ENCODE results near the gene DTX1.

Gene DTX1

DNA sequence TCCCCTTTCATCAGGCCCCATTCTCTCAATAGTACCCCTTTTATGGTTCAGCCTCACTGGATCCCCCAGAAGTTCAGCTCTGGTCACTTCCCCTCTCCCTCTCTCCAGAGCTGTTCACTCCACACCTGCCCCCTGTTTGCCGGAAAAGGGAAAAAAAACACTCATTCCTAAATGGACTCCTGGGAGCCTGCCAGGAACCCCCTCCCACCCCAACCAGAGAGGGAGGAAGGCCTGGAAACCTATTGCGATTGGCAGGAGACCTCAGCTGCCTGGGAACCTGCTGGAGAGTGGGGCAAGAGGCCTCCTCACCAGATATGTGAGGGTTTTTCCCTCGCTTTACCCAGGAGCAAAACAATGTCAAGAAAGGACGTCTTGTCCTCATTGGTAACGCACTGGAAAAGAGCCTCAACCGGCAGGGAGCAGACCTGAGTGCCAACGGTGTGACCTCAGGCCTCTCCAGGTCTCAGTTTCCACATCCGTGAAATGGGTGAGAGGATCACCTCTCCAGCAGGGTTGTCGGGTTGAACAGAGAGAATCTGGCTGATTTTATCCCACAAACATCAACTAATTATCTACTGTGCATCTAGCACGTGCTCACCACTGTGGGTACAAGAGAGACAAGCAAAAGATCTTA lies 4.6 kb downstream of the DTX1 start:
- no peak overlapping the region for H3K27ac ChIP-seq
- no peak overlapping the region for H3K4me2 ChIP-seq (ENCODE audit: low read length)
- no peaks in the 10 kb centered on the region for H3K36me3 ChIP-seq (ENCODE audit: control insufficient read depth, insufficient read depth, low read length)
- no peak overlapping the region for H3K9ac ChIP-seq
- H3K9me3 ChIP-seq (ENCODE audit: control insufficient read depth, low read length): no peaks in the 10 kb centered on the region
- no peaks in the 10 kb centered on the region for H3K27me3 ChIP-seq (ENCODE audit: control insufficient read depth, insufficient read depth, low read length)
- H3K4me1 ChIP-seq: no peaks in the 10 kb centered on the region
- no peak overlapping the region for H2AFZ ChIP-seq
- TF ChIP-seq, protein P1, sequence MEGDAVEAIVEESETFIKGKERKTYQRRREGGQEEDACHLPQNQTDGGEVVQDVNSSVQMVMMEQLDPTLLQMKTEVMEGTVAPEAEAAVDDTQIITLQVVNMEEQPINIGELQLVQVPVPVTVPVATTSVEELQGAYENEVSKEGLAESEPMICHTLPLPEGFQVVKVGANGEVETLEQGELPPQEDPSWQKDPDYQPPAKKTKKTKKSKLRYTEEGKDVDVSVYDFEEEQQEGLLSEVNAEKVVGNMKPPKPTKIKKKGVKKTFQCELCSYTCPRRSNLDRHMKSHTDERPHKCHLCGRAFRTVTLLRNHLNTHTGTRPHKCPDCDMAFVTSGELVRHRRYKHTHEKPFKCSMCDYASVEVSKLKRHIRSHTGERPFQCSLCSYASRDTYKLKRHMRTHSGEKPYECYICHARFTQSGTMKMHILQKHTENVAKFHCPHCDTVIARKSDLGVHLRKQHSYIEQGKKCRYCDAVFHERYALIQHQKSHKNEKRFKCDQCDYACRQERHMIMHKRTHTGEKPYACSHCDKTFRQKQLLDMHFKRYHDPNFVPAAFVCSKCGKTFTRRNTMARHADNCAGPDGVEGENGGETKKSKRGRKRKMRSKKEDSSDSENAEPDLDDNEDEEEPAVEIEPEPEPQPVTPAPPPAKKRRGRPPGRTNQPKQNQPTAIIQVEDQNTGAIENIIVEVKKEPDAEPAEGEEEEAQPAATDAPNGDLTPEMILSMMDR (IDR thresholded peaks at IDR 0.05): no peak
- H3K79me2 ChIP-seq: no peaks in the 10 kb centered on the region
- H3K4me3 ChIP-seq (ENCODE audit: low read depth, low read length): no peak overlapping the region

DNA sequence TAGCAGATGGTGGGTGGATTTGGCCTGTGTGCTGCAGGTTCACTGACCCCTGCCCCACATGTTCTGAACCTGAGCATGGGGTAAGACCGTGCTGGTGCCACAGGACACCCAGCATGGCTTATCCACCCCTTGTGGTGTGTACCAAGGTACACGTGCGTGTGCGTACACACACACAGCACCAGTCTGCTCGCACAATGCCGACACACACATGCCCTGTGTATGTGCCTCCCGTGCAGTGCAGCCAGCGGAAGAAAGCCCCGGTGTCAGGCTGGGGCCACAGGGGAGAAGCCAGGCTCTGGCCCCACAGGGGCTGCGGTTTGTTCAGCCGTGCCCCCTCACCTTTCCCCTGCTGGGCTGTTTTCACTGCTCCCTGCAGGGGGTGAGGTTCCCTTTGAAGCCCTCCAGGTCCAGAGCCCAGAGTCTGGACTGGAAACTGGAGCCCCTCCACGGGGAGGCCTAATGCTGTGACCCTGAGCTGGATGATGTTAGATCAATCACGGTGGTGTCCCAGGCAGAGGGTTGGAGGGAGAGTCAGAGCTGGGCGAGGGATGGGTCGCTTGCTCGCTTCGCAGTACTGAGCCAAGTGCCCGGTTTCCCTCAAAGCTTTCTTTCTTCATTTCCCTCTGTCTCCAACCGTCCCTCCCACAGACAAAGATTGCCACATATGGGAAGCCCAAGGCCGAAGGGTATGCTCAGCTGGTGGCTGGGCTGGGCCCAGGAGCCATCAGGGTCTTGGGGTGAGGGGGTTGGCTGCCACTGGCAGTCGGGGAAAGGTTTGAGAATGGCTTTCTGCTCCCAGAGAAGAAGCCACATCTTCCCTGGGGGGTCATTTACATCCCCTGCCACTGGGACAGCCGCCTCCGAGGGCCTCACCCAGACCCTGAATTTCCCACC lies 6.2 kb downstream of the DTX1 start:
- no peak overlapping the region for H3K4me2 ChIP-seq (ENCODE audit: low read length)
- TF ChIP-seq, protein P1 (IDR thresholded peaks at IDR 0.05): no peak
- no peak overlapping the region for H3K9ac ChIP-seq
- no peaks in the 10 kb centered on the region for H3K9me3 ChIP-seq (ENCODE audit: control insufficient read depth, low read length)
- H3K27me3 ChIP-seq (ENCODE audit: control insufficient read depth, insufficient read depth, low read length): no peaks in the 10 kb centered on the region
- H2AFZ ChIP-seq: no peak overlapping the region
- H3K4me1 ChIP-seq: no peaks in the 10 kb centered on the region
- no peaks in the 10 kb centered on the region for H3K36me3 ChIP-seq (ENCODE audit: control insufficient read depth, insufficient read depth, low read length)
- H3K4me3 ChIP-seq (ENCODE audit: low read depth, low read length): no peak overlapping the region
- no peaks in the 10 kb centered on the region for H3K79me2 ChIP-seq
- no peak overlapping the region for H3K27ac ChIP-seq

DNA sequence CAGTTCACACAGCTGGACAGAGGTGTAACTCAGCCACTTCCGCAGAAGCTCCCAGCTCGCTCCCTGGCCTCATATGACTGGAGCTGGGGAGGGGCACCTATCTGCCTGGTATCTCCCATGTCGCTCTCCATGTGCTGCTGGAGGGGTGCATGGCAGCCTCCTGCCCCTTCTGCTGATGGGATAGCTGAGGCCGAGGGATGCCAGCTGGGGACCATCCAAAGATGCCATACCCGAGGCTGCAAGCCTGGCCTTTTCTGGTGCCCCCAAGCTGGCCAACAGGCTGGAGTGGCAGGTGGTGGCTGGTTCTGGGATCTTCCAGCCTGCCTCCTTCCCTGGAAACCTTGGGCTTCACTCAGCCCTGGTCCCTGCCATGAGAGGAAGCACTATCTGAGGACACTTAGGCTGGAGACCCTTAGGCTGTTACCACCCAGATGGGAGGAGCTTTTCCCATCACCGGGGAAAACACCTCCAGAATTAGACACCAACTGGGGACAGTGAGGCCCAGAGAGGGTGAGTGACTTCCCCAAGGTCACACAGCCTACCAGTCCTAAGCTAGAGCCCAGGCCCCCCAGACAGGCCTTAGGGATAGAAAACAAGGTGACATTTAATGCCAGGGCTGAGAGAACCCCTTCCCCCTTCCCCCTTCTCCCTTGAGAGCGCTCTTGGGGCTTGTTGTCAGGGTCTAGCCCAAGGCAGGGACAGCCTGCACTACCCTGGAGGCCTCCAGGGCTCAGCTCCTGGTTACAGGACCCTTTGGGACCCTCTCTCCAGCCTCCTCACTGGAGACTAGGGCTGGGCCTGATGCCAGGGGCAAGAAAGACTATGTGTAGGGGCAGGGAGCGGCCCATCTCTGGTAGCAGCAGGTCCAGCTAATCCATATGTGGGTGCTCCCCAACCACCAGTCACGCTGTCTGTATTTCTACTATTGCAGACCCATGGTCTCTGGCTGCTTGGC lies 7.1 kb downstream of the DTX1 start:
- Histone ChIP-seq H3K36me3 (ENCODE audit: control insufficient read depth, insufficient read depth, low read length) (no peaks in the 10 kb centered on the region), H2AFZ (no peak overlapping the region), H3K4me3 (ENCODE audit: low read depth, low read length) (no peak overlapping the region), H3K4me2 (ENCODE audit: low read length) (no peak overlapping the region), H3K9ac (no peak overlapping the region), H3K27ac (no peak overlapping the region), H3K79me2 (no peaks in the 10 kb centered on the region), H3K9me3 (ENCODE audit: control insufficient read depth, low read length) (no peaks in the 10 kb centered on the region), H3K27me3 (ENCODE audit: control insufficient read depth, insufficient read depth, low read length) (no peaks in the 10 kb centered on the region), H3K4me1 (no peaks in the 10 kb centered on the region)
- TF ChIP-seq, protein P1 (IDR thresholded peaks at IDR 0.05): no peak

DNA sequence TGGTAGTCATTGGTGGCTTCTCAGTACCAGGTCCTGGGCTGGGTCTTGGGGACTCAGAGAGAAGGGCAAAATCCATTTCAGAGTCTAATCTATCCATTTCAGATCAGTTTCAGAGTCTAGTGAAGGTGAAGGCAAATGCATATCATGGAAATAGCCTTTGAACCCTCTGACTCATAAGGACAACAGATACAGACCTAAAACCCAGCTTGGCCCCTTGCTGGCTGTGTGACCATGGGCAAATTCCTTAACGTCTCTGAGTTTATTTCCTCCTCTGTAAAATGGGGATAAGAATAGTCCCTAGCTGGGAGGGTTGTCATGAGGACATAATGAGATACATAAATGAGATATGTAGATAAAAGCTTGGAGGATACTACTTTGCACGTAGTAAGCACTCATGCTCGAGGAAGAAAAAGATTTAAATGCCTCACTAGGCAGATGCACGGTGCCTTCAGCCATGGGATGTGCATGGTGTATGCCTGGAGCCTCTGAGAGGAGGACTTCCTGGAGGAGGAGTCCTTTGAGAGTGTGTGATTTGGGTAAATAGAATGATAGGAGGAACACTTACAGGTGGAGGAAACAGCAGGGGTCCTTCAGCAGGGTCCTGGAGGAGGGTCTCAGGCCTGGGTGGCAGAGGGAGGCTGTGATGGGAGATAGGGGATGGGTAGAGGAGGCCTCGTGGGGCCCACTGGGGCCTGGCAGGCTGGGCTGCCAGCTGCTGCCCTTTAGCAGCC lies 8.0 kb downstream of the DTX1 start:
- Histone ChIP-seq H3K36me3 (ENCODE audit: control insufficient read depth, insufficient read depth, low read length) (no peaks in the 10 kb centered on the region), H3K9ac (no peak overlapping the region), H3K27me3 (ENCODE audit: control insufficient read depth, insufficient read depth, low read length) (no peaks in the 10 kb centered on the region), H3K27ac (no peak overlapping the region), H3K4me1 (no peaks in the 10 kb centered on the region), H3K4me3 (ENCODE audit: low read depth, low read length) (no peak overlapping the region), H3K79me2 (no peaks in the 10 kb centered on the region), H3K4me2 (ENCODE audit: low read length) (no peak overlapping the region), H2AFZ (no peak overlapping the region), H3K9me3 (ENCODE audit: control insufficient read depth, low read length) (no peaks in the 10 kb centered on the region)
- TF ChIP-seq, protein P1 (IDR thresholded peaks at IDR 0.05): no peak
